Epithelial cell of proximal tubule (primary cell): ENCODE measurements around the gene ECI1. TPM values are rescaled to one million over a fixed set of nuclear protein-coding genes. Genes with fewer than 3 reads are reported as not detected.
"Not testable (repeated sequence)": the region's sequence is repeated elsewhere in the genome, so short reads cannot be mapped to it uniquely, and the experiment has no call there.

Source experiments
- DNase-seq: peaks from one replicate; pipeline ENCODE4 v3.0.0-alpha.2; 2011; ENCODE audit warnings: low read depth
- H3K4me3 ChIP-seq: 2 replicates; pipeline ENCODE4 v1.5.1; 2011; ENCODE audit warnings: low read depth, mild to moderate bottlenecking, low read length
- CTCF ChIP-seq: conservative IDR thresholded peaks from 2 replicates; pipeline ENCODE4 v1.5.1; 2012; ENCODE audit warnings: low read depth, mild to moderate bottlenecking, low read length
- total RNA-seq: library from RNA; depleted of rRNA; stranded (reverse); fragments of >200 nt; gene quantifications from 2 replicates; pipeline ENCODE4 v1.2.3, GENCODE V29; 2015

The ECI1 gene
- total RNA-seq, 1 donor from 2014 or later, result 94.6 TPM

- TF ChIP-seq CTCF, result no peak
- H3K4me3 ChIP-seq, result peak overlapping the region; percentile 82
- DNase-seq, result no peak
Observed at GRCh38 chr16:2204416-2205103, 46.8 kb downstream of the ECI1 start.

GRCh38 chr16:2203119-2203688, 48.2 kb downstream of the ECI1 start:
- H3K4me3 ChIP-seq, DNase-seq: not testable (repeated sequence)

- no peak for DNase-seq
- no peak overlapping the region for H3K4me3 ChIP-seq
- no peak for TF ChIP-seq CTCF
Observed at GRCh38 chr16:2200313-2200712, 51.1 kb downstream of the ECI1 start.

GRCh38 chr16:2199621-2200139, 51.7 kb downstream of the ECI1 start:
- TF ChIP-seq CTCF, result no peak
- no peak overlapping the region for H3K4me3 ChIP-seq
- DNase-seq, result no peak

- no peak overlapping the region for H3K4me3 ChIP-seq
- TF ChIP-seq CTCF, result no peak
- DNase-seq, result no peak
Observed at GRCh38 chr16:2199095-2199494, 52.3 kb downstream of the ECI1 start.

- no peak for TF ChIP-seq CTCF
- H3K4me3 ChIP-seq, result no peak overlapping the region
- DNase-seq, result no peak
Observed at GRCh38 chr16:2198283-2198682, 53.1 kb downstream of the ECI1 start.

GRCh38 chr16:2197765-2198164, 53.6 kb downstream of the ECI1 start:
- no peak for TF ChIP-seq CTCF
- no peak for DNase-seq
- no peak overlapping the region for H3K4me3 ChIP-seq
